ENCODE measurements around the gene GABRB2.
"Not testable (repeated sequence)": the region's sequence is repeated elsewhere in the genome, so short reads cannot be mapped to it uniquely, and the experiment has no call there.

GABRB2 gene

DNA sequence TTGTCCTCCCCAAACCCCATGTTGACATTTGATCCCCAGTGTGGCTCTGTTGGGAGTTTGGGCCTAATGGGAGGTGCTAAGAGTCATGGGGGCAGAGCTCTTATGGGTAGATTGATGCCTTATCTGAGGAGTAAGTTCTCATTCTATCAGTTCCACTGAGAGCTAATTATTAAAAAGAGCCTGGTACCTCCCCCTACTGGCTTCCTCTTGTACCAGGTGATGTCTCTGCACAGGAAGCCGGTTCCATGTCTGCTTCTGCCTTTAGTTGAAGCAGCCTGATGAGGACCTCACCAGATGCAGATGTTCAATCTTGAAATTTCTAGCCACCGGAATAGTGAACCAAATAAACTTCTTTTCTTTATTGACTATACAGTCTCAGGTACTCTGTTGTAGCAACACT lies 10.8 kb downstream of the GABRB2 start:
- Mint-ChIP-seq H3K9me3 (no peaks in the 10 kb centered on the region), H3K4me3 (no peak overlapping the region), H3K4me1 (ENCODE audit: low read depth) (no peaks in the 10 kb centered on the region), H3K27ac (no peak overlapping the region), H3K36me3 (ENCODE audit: low read depth) (no peaks in the 10 kb centered on the region), H3K27me3 (ENCODE audit: low read depth) (no peaks in the 10 kb centered on the region)

DNA sequence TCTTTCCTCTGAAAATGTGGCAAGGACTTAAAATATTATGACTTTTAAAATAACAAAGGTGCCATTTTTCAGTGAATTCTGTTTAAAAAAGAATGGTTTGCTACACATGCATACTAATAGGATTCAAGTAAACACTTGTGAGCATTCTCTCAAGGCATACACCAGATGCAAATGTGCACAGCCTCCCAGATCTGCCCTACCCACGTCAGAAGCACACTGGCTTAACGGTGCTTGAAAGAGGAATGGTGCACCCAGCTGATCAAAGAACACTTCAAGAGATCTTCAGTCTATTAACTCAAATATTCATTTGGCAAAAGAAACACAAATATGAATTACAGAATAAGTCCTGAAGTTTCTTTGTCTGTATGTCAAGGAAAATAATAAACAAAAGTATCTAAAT lies 15.8 kb downstream of the GABRB2 start:
- H3K27me3 Mint-ChIP-seq (ENCODE audit: low read depth) = no peaks in the 10 kb centered on the region
- no peak overlapping the region for H3K27ac Mint-ChIP-seq
- no peaks in the 10 kb centered on the region for H3K36me3 Mint-ChIP-seq (ENCODE audit: low read depth)
- no peaks in the 10 kb centered on the region for H3K4me1 Mint-ChIP-seq (ENCODE audit: low read depth)
- no peak overlapping the region for H3K4me3 Mint-ChIP-seq
- H3K9me3 Mint-ChIP-seq = no peaks in the 10 kb centered on the region

GRCh38 chr5:161513942-161514341 lies 32.6 kb downstream of the GABRB2 start:
- Mint-ChIP-seq H3K4me3 (no peak overlapping the region), H3K36me3 (ENCODE audit: low read depth) (no peaks in the 10 kb centered on the region), H3K9me3 (peaks cover 6% of the 10 kb centered on the region), H3K27ac (no peak overlapping the region), H3K4me1 (ENCODE audit: low read depth) (no peaks in the 10 kb centered on the region), H3K27me3 (ENCODE audit: low read depth) (no peaks in the 10 kb centered on the region)

DNA sequence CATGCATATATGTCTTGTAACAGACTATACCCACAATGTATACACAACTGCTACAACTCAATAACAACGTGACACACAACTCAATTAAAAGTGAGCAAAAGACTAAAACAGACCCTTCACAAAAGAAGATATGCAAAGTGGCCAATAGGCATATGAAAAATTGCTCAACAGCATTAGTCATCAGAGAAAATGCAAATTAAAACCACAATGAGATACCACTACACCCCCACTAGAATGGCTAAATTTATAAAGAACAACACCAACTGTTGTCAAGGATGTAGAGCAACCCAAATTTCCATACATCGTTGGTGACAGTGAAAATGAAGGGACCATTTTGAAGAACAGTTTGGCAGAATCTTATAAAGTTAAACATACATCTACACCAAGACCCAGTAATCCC lies 38.9 kb downstream of the GABRB2 start:
- Mint-ChIP-seq H3K36me3 (ENCODE audit: low read depth) (no peaks in the 10 kb centered on the region), H3K27ac (no peak overlapping the region), H3K9me3 (peaks cover 2% of the 10 kb centered on the region), H3K27me3 (ENCODE audit: low read depth) (no peaks in the 10 kb centered on the region), H3K4me3 (no peak overlapping the region), H3K4me1 (ENCODE audit: low read depth) (no peaks in the 10 kb centered on the region)

DNA sequence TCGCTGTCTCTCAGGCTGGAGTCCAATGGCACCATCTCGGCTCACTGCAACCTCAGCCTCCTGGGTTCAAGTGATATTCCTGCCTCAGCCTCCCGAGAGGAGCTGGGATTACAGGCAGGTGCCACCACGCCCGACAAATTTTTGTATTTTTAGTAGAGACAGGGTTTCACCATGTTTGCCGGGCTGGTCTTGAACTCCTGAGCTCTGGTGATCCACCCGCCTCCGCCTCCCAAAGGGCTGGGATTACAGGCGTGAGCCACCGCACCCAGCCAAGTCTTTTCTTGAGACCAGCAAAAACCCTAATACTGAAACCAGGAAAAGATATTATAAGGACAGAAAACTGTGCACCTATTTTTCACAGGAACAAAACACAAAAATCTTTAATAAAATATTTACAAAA lies 41.4 kb downstream of the GABRB2 start:
- not testable (repeated sequence) for H3K4me3 Mint-ChIP-seq; H3K27ac Mint-ChIP-seq; H3K27me3 Mint-ChIP-seq (ENCODE audit: low read depth); H3K4me1 Mint-ChIP-seq (ENCODE audit: low read depth); H3K9me3 Mint-ChIP-seq; H3K36me3 Mint-ChIP-seq (ENCODE audit: low read depth)

- peaks cover 4% of the 10 kb centered on the region for H3K9me3 Mint-ChIP-seq
- no peak overlapping the region for H3K4me3 Mint-ChIP-seq
- H3K36me3 Mint-ChIP-seq (ENCODE audit: low read depth) = no peaks in the 10 kb centered on the region
- no peaks in the 10 kb centered on the region for H3K4me1 Mint-ChIP-seq (ENCODE audit: low read depth)
- H3K27me3 Mint-ChIP-seq (ENCODE audit: low read depth) = no peaks in the 10 kb centered on the region
- H3K27ac Mint-ChIP-seq = no peak overlapping the region
These were observed 48.0 kb downstream of the GABRB2 start for GRCh38 chr5:161498531-161498930.

- H3K9me3 Mint-ChIP-seq = no peaks in the 10 kb centered on the region
- no peaks in the 10 kb centered on the region for H3K36me3 Mint-ChIP-seq (ENCODE audit: low read depth)
- H3K4me1 Mint-ChIP-seq (ENCODE audit: low read depth) = no peaks in the 10 kb centered on the region
- no peak overlapping the region for H3K4me3 Mint-ChIP-seq
- no peak overlapping the region for H3K27ac Mint-ChIP-seq
- no peaks in the 10 kb centered on the region for H3K27me3 Mint-ChIP-seq (ENCODE audit: low read depth)
These were observed 62.8 kb downstream of the GABRB2 start for GRCh38 chr5:161483721-161484120.

DNA sequence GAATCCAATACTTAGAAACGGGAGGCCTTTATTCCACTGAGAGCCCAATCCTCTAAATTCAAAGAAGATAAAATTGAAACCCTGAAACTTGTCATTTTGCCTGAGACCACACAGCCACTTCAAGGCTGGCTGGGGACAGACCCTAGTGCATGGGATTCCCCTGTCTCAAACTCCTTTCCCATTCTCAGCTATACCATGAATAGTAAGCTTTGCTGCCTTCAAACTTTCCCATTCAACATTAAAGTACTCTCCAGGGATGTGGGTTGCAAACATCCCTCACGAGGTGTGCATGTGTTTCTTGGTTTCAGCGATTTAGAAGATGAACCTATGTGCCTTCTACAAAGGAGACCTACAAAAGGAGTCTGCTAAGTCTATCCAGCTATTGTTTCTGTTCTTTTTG lies 64.6 kb downstream of the GABRB2 start:
- Mint-ChIP-seq H3K27ac (no peak overlapping the region), H3K4me3 (no peak overlapping the region), H3K36me3 (ENCODE audit: low read depth) (no peaks in the 10 kb centered on the region), H3K4me1 (ENCODE audit: low read depth) (no peaks in the 10 kb centered on the region), H3K27me3 (ENCODE audit: low read depth) (no peaks in the 10 kb centered on the region), H3K9me3 (no peaks in the 10 kb centered on the region)

DNA sequence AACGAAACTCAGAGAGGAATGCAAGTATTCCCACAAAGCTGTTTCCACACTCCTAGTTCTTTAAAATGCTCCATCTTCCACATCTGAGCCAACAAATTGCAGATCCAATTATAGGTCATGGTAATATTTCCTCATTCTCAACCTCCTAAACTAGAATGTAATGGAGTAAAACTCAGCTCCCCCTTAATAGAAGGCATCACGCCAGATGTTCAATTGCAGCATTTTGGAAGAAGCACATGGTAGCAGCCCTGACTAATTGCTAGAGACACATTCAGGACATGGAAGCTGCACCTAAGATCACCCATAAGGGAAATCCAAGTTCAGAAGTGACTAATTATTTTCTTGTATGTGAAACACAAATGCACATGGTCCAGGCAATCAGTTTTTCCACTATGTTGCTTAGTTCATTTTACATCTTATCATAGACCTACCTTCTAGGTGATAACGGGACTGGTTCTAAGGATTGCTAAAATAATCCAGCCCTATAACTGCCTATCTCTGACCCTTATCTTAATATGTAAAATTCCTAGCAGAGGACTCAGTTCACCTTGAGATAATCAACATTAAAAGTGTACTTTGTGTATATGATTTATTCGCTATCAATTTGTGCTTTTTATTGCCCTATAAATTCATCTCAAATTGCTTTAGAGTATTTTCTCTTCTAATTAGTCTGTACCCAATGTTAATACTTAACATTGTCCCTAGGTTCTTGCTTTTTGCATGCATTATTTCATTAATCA lies 75.1 kb downstream of the GABRB2 start:
- H3K27me3 Mint-ChIP-seq (ENCODE audit: low read depth) = no peaks in the 10 kb centered on the region
- H3K27ac Mint-ChIP-seq = no peak overlapping the region
- H3K4me3 Mint-ChIP-seq = no peak overlapping the region
- no peaks in the 10 kb centered on the region for H3K4me1 Mint-ChIP-seq (ENCODE audit: low read depth)
- no peaks in the 10 kb centered on the region for H3K36me3 Mint-ChIP-seq (ENCODE audit: low read depth)
- H3K9me3 Mint-ChIP-seq = peaks cover 2% of the 10 kb centered on the region

DNA sequence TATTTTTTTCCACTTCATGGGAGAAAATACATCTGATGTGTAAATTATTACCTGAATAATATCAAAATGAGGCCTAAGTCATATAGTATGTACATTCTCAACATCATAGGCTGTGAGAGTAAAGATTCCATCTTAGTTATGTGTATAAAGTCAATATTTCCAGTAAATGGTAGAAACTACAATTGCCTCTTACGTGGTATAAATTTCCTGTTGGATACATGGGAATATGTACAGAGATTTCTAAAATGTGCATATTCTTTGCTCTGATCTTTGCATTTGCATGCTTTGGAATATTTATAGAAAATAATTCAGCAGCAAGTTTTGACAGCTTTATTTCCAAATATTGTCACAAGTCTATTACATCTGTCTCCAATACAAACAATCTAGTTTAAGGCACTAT lies 78.8 kb downstream of the GABRB2 start:
- H3K4me1 Mint-ChIP-seq (ENCODE audit: low read depth) = no peaks in the 10 kb centered on the region
- no peak overlapping the region for H3K4me3 Mint-ChIP-seq
- H3K27me3 Mint-ChIP-seq (ENCODE audit: low read depth) = no peaks in the 10 kb centered on the region
- no peaks in the 10 kb centered on the region for H3K36me3 Mint-ChIP-seq (ENCODE audit: low read depth)
- H3K9me3 Mint-ChIP-seq = no peaks in the 10 kb centered on the region
- no peak overlapping the region for H3K27ac Mint-ChIP-seq

DNA sequence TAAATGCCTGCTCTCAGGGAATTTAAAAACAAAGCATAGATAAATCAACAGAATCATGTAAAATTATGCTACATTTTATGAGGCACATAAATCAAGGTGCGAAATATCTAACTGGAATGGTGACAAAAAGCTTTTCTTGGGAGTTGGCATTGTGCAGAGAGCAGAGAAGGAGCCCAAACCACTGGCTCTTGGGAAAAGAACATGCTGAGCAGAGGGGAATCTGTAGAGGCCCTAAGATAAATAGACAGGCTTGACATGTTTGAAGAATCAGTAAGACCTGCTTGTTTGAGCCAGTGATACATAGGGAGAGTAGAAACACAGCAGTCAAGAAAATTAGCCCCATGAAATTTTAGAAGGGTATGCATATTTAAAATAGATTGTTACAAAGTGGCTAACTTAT lies 85.8 kb downstream of the GABRB2 start:
- Mint-ChIP-seq H3K27me3 (ENCODE audit: low read depth) (no peaks in the 10 kb centered on the region), H3K27ac (no peak overlapping the region), H3K4me3 (no peak overlapping the region), H3K9me3 (no peaks in the 10 kb centered on the region), H3K4me1 (ENCODE audit: low read depth) (no peaks in the 10 kb centered on the region), H3K36me3 (ENCODE audit: low read depth) (no peaks in the 10 kb centered on the region)

DNA sequence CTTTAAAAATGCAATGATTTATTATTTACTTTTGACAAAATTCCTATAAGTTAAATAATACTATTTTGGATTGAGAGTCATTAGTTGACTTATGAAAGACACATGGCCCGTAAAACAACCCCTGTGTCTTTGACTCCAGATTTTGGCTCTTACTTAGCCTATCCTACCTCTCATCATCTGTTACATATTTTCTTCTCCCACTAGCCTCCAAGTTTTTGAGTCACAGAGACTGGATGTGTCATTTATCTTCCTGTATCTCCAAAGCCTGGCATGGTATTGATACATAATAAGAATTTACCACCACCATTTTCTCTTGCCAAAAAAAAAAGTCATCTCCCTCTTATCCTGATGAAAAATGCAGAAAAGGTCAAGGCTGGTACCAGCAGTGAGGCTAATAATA lies 99.9 kb downstream of the GABRB2 start:
- Mint-ChIP-seq H3K9me3 (no peaks in the 10 kb centered on the region), H3K36me3 (ENCODE audit: low read depth) (no peaks in the 10 kb centered on the region), H3K27me3 (ENCODE audit: low read depth) (no peaks in the 10 kb centered on the region), H3K4me1 (ENCODE audit: low read depth) (no peaks in the 10 kb centered on the region), H3K4me3 (no peak overlapping the region), H3K27ac (no peak overlapping the region)

DNA sequence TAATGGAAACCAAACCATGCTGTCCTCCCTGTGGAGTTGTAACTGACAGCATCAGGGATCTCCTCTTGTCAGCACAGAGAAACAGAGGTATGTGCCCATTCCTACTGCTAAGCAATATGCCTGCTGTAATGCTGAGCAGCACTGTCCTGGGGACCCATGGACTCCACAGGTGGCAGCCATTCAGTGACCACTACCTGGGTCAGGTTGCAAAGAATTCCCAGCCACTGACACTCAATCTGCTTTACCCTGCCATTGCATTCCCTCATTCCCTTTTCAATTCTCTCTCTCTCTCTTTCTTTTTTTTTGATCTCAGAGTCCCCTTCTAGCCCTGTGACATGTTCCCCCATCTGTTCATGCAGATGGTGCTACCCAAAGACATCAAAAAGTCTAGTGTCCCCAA lies 104.1 kb downstream of the GABRB2 start:
- H3K4me1 Mint-ChIP-seq (ENCODE audit: low read depth) = no peaks in the 10 kb centered on the region
- no peak overlapping the region for H3K27ac Mint-ChIP-seq
- no peaks in the 10 kb centered on the region for H3K9me3 Mint-ChIP-seq
- H3K4me3 Mint-ChIP-seq = no peak overlapping the region
- H3K36me3 Mint-ChIP-seq (ENCODE audit: low read depth) = no peaks in the 10 kb centered on the region
- no peaks in the 10 kb centered on the region for H3K27me3 Mint-ChIP-seq (ENCODE audit: low read depth)

GRCh38 chr5:161432798-161433197 lies 113.7 kb downstream of the GABRB2 start:
- no peaks in the 10 kb centered on the region for H3K9me3 Mint-ChIP-seq
- H3K27me3 Mint-ChIP-seq (ENCODE audit: low read depth) = no peaks in the 10 kb centered on the region
- H3K36me3 Mint-ChIP-seq (ENCODE audit: low read depth) = no peaks in the 10 kb centered on the region
- no peak overlapping the region for H3K27ac Mint-ChIP-seq
- H3K4me3 Mint-ChIP-seq = no peak overlapping the region
- H3K4me1 Mint-ChIP-seq (ENCODE audit: low read depth) = no peaks in the 10 kb centered on the region

DNA sequence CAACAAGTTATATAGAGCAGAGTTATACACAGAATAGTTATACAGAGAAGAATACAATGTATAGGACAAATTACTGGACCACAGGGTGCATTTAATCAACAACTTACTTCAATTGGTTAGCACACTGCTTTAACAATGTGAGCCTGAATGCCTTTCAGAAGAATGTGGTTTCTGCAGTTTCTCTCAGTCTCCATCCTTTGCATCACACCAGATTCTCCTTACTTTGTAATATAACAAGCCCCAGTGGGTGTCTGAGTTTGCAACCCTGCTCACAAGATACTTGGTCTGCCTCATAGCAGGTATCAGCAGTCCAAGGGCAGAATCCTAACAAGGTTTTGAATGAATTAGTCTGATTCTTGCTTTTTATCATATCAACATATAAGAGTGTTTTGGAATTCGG lies 114.6 kb downstream of the GABRB2 start:
- H3K27ac Mint-ChIP-seq = no peak overlapping the region
- H3K9me3 Mint-ChIP-seq = no peaks in the 10 kb centered on the region
- H3K4me1 Mint-ChIP-seq (ENCODE audit: low read depth) = no peaks in the 10 kb centered on the region
- no peaks in the 10 kb centered on the region for H3K36me3 Mint-ChIP-seq (ENCODE audit: low read depth)
- no peak overlapping the region for H3K4me3 Mint-ChIP-seq
- no peaks in the 10 kb centered on the region for H3K27me3 Mint-ChIP-seq (ENCODE audit: low read depth)

DNA sequence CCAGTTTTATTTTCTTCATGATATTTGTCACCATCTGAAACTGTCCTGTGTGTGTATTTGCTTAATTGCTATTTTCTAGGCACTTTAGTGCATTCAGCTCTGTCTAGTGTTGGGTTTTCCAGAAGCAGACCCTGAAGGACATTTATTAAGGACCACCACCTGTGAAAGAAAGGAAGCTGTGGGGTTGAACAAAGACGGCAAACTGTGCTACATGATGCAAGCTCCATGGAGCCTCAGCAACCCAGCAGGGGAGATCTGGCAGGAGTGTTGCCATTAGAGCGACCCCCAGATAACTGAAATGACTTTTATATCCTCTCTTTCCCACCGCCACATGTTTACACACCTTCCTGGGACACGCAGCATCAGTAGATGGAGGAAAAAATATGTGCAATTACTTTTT lies 125.5 kb downstream of the GABRB2 start:
- no peaks in the 10 kb centered on the region for H3K4me1 Mint-ChIP-seq (ENCODE audit: low read depth)
- no peaks in the 10 kb centered on the region for H3K9me3 Mint-ChIP-seq
- no peak overlapping the region for H3K27ac Mint-ChIP-seq
- no peaks in the 10 kb centered on the region for H3K36me3 Mint-ChIP-seq (ENCODE audit: low read depth)
- no peak overlapping the region for H3K4me3 Mint-ChIP-seq
- no peaks in the 10 kb centered on the region for H3K27me3 Mint-ChIP-seq (ENCODE audit: low read depth)
